ENCODE measurements around the gene ARHGAP4. TPM values are rescaled to one million over a fixed set of nuclear protein-coding genes. Genes with fewer than 3 reads are reported as not detected.

Gene ARHGAP4
- total and polyA plus RNA-seq, 10 of the 15 experiments (the other 5 are each of a cell fraction or from before 2014, with no cell fraction given), result 0.71 to 120 (median 44.3) TPM

- TF ChIP-seq, protein P1, sequence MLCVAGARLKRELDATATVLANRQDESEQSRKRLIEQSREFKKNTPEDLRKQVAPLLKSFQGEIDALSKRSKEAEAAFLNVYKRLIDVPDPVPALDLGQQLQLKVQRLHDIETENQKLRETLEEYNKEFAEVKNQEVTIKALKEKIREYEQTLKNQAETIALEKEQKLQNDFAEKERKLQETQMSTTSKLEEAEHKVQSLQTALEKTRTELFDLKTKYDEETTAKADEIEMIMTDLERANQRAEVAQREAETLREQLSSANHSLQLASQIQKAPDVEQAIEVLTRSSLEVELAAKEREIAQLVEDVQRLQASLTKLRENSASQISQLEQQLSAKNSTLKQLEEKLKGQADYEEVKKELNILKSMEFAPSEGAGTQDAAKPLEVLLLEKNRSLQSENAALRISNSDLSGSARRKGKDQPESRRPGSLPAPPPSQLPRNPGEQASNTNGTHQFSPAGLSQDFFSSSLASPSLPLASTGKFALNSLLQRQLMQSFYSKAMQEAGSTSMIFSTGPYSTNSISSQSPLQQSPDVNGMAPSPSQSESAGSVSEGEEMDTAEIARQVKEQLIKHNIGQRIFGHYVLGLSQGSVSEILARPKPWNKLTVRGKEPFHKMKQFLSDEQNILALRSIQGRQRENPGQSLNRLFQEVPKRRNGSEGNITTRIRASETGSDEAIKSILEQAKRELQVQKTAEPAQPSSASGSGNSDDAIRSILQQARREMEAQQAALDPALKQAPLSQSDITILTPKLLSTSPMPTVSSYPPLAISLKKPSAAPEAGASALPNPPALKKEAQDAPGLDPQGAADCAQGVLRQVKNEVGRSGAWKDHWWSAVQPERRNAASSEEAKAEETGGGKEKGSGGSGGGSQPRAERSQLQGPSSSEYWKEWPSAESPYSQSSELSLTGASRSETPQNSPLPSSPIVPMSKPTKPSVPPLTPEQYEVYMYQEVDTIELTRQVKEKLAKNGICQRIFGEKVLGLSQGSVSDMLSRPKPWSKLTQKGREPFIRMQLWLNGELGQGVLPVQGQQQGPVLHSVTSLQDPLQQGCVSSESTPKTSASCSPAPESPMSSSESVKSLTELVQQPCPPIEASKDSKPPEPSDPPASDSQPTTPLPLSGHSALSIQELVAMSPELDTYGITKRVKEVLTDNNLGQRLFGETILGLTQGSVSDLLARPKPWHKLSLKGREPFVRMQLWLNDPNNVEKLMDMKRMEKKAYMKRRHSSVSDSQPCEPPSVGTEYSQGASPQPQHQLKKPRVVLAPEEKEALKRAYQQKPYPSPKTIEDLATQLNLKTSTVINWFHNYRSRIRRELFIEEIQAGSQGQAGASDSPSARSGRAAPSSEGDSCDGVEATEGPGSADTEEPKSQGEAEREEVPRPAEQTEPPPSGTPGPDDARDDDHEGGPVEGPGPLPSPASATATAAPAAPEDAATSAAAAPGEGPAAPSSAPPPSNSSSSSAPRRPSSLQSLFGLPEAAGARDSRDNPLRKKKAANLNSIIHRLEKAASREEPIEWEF (IDR thresholded peaks at IDR 0.05; ENCODE audit: insufficient replicate concordance, low read depth, low read length), result no peak
- TF ChIP-seq SMC3 (IDR thresholded peaks at IDR 0.05; ENCODE audit: borderline replicate concordance, low read length) (no peak), SP1 (IDR thresholded peaks at IDR 0.05; ENCODE audit: low read depth, low read length) (no peak), NR2C2 (IDR thresholded peaks at IDR 0.05; ENCODE audit: borderline replicate concordance, control insufficient read depth, insufficient read length, low read depth) (no peak), ZNF384 (IDR thresholded peaks at IDR 0.05; ENCODE audit: borderline replicate concordance, low read depth, low read length) (no peak), GATAD2B (conservative IDR thresholded peaks at IDR 0.05; ENCODE audit: low read depth) (no peak), DPF2 (IDR thresholded peaks at IDR 0.05) (no peak), JUND (IDR thresholded peaks at IDR 0.05; ENCODE audit: low read depth, low read length) (no peak), POLR2A (IDR thresholded peaks at IDR 0.05; ENCODE audit: low read depth, low read length) (no peak), REST (IDR thresholded peaks at IDR 0.05; ENCODE audit: low read depth, low read length) (no peak), IKZF2 (IDR thresholded peaks at IDR 0.05) (no peak), POLR2AphosphoS5 (IDR thresholded peaks at IDR 0.05; ENCODE audit: low read length) (no peak), RUNX3 (IDR thresholded peaks at IDR 0.05; ENCODE audit: low read length) (no peak), POLR2AphosphoS2 (IDR thresholded peaks at IDR 0.05; ENCODE audit: low read depth, low read length) (no peak)
Observed at GRCh38 chrX:153944800-153945150, 18.7 kb upstream of the ARHGAP4 start (continued).

All from GM12878 (cell line).